HG02759 (cell line): ENCODE data around the gene CD6.

Source experiments
- ATAC-seq: cut with Tn5 transposase; IDR thresholded peaks from one replicate; pipeline ENCODE4 v1.9.1; 2021; ENCODE audit warnings: mild to moderate bottlenecking, moderate library complexity; ENCODE audit not compliant: unreplicated experiment

Gene CD6

DNA sequence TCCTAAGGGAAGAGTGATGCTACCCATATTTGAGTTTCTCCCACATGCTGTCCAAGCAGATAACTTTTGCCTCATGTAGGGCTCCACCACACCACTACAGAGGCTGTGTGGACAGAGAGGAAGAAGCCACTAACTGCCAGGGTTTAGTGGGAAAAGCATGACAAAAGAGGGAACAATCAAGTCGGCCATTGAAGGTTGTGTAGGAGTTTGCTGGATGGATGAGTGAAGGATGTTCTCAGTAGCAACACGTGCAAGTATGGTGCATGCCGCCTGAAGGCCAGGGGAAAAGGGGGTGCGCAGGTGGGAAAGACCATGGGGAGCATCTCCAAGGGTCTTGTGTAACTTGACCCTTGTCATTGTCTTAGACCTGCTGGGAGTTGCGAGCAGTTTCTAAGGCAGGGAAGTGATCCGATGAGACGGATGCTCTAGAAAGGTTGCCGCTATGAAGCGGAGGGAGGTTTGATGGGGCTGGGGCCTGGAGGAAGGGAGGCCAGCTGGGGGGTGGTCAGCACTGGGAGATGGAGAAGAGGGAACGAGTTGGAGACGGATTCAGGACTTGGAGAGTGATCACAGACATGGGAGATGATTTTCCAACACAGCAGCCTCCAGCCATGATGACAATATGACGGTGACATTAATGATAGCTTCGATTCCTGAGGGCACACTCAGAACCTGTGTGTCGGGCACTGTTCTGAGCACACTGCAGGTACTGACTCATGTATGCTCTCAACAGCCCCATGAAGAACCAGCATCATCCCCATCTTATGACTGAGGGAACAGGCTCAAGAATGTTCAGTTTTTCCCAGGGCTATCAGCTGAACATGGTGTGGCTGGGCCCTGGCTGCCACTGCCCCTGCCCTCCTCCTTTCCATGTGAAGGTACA lies 53.7 kb downstream of the CD6 start:
- ATAC-seq: no peak

DNA sequence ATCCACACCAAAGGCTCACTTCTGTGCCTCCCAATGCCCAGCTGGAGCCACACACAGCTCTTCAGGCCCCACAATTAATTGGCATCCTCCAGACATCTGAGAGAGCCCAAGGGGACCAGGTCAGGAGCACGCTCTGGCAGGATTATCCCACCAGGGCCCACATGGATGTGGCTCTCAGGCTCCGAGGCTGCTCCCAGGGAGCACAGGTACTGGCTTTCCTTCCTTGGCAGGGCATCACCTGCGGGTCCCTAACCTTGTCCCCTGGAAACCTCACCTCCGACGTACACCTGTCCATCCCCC lies 54.3 kb downstream of the CD6 start:
- ATAC-seq: no peak

GRCh38 chr11:61026121-61027031 lies 54.9 kb downstream of the CD6 start:
- no peak for ATAC-seq

- no peak for ATAC-seq
Observed at GRCh38 chr11:61027141-61027840, 55.8 kb downstream of the CD6 start.

DNA sequence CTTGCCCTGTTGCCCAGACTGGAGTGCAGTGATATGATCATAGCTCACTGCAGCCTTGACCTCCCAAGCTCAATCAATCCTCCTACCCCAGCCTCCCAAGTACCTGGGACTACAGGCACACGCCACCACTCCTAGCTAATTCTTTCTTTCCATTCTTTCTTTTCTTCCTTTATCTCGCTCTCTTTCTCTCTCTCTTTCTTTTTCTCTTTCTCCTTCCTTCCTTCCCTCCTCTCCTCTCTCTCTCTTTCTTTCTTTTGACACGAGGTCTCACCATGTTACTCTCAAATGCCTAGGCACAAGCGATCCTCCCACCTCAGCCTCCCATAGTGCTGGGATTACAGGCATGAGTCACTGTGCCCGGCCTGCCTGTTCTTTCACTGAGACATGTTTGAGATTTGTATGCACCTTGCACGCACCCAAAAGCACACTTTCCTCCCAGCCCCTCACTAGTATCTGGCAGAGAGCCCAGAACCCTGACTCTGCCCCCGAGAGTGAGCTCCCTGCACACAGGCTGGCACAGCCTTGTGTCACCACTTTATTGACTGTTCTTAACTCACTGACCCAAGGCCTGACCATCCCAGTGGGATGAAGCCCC lies 56.8 kb downstream of the CD6 start:
- ATAC-seq: peak; percentile 86

DNA sequence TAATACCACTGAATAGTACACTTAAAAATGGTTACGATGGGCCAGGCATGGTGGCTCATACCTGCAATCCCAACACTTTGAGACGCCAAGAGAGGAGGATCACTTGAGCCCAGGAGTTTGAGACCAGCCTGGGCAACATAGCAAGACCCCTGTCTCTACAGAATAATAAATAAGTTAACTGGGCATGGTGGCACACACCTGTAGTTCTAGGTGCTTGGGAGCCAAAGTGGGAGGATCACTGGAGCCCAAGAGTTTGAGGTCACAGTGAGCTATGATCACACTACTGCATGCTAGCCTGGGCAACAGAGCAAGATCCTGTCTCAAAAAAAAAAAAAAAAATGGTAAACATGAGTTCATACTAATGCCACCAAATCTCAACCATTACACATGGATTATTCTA lies 61.3 kb downstream of the CD6 start:
- no peak for ATAC-seq

DNA sequence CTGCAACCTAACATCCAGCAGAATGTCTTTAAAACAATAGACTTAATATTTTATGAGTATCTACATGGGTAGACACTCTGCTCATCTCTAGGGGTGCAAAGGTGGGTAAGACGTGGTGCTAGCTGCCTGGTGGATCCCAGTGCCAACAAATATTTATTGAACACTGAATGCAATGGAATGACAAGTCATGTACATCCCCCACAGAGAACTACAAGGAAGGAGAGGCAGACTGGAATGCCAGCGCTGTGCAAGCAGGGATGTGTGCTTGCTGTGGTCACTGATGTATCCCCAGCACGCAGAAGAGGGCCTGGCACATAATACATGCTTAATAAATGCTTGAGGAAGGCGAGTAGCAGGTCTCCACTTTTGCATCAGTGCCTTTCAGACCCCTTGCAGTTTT lies 61.9 kb downstream of the CD6 start:
- ATAC-seq: no peak

DNA sequence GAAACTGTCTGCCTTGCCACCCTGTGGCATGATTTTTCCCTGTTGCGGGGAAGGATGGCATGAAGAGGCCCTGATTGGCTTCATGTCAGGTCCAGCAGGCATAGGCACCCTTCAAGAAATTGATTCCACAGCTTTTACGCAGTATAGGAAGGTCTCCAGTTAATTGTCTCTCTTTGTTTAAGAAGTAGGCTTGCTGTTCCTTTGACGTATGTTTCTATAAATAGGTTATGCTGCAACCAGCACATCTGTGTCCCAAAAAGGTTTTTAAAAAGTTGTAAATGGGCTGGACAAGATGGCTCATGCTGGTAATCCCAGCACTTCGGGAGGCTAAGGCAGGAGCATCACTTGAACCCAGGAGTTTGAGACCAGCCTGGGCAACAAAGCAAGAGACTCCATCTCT lies 62.6 kb downstream of the CD6 start:
- no peak for ATAC-seq

DNA sequence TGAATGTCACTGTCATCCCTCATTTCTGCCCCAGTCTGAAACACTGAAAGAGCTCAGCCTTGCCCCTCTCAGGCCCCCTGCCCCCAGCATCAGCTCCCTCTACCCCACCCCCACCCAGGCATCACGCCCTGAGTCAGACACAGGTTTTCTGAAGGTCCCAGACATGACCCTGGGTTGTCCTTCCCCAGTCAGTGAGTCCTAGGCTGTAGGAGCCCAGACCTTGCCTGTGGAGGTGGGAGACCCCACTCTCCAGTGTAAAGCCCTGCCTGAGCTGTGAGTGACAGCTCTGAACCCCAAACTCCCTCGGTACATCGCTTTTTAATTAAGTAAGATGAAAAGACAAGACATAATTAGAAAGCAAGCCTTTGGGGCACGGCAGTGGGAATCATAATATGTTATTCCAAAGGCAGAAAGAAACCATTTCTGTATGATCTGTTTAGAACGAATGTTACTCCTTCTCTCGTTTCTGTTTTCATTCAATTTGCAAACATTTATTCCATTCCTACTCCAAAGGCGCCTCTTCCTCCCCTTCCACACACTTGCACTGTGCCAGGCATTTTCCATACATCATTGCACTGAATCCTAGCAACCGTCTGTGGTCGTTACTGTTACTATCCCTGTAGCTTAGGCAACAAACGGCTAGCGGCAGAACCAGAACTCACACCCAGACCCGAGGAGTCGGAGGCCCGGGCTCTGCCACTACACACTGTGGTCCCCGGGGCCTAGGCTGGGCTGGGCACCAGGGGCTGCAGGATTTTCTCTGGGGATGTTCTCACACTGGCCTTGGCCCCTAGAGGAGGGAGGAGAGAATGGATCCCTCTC lies 63.4 kb downstream of the CD6 start:
- no peak for ATAC-seq

DNA sequence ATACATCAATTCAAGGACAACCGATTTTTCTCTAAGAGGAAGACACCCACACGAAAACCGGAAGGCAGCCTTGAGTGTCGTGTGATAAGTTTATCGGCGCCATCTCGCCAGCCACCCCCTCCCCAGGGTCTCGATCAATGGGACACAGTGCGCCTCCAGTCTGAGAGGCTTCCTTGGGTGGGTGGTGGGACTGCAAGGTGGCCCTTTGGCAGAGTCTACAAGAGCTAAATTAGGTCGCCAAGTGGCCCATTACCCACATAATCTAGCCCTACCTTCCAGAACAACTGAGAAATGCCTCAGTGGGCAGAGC lies 64.0 kb downstream of the CD6 start:
- ATAC-seq: no peak

- ATAC-seq: no peak
Observed at GRCh38 chr11:61037441-61038093, 66.1 kb downstream of the CD6 start.

GRCh38 chr11:61039916-61040315 lies 68.4 kb downstream of the CD6 start:
- no peak for ATAC-seq

DNA sequence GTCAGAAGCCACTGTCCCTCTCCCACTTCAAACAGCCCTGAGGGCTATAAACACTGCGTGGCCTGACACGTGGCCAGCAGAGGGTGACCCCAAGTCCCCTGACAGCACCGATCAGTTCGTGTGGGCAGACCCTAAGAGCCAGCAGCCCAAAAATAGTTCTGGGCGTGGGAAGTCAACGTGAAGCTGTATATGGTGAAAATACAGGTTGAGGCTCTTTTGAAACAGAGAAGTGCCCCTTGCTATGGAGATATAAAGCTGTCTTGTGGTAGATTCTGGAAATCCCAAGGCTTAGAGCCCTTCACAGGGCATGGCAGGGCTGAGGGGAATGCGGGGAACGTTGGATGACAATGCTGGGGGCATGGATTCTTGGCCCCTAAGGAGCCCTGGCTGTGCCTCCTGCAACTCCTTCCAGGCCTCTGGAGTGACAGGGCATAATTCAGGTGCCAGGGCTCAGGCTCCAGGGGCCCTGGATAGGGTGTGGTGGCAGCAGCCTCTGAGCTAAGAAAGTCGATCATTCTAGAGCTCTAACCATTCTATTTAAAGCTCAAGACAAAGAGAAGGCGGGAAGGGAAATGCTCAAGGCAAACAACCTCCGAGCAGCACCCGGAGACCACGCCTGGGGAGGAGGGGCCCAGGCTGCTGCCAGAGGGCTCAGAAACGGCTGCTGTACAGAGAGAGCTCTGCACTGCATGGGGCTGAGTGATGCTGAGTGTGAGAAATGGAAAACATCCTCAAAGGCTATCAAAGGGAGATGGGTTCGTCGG lies 70.5 kb downstream of the CD6 start:
- peak; percentile 91 for ATAC-seq

GRCh38 chr11:61042537-61042936 lies 71.1 kb downstream of the CD6 start:
- ATAC-seq: no peak

GRCh38 chr11:61042961-61043540 lies 71.6 kb downstream of the CD6 start:
- no peak for ATAC-seq

DNA sequence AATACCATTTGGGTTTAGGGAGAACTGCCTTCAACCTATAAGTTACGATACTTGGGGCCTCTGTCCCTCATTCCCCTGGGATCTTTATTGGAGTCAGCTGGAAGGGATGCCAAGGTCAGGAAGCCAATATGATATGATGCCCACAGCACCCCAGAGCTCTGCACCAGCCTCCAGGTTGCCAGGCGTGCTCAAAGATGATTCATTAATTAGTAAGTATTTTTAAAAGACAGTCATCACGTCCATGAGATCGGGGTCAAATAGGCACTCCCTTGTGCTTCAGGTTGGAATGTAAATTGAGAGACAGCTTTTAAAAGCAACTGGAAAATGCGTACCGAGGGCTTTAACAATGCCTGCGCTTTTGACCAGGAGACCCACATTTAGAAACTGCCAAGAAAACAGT lies 73.8 kb downstream of the CD6 start:
- no peak for ATAC-seq

- no peak for ATAC-seq
Observed at GRCh38 chr11:61046833-61047232, 75.4 kb downstream of the CD6 start.

- ATAC-seq: no peak
Observed at GRCh38 chr11:61048368-61049062, 77.0 kb downstream of the CD6 start.
